Measurements from ENCODE around the gene SORCS2. TPM values are rescaled to one million over a fixed set of nuclear protein-coding genes. Genes with fewer than 3 reads are reported as not detected.

SORCS2 gene
- total RNA-seq, 4 donors from 2014 or later: 0.53 to 9.9 (median 0.90) TPM

DNA sequence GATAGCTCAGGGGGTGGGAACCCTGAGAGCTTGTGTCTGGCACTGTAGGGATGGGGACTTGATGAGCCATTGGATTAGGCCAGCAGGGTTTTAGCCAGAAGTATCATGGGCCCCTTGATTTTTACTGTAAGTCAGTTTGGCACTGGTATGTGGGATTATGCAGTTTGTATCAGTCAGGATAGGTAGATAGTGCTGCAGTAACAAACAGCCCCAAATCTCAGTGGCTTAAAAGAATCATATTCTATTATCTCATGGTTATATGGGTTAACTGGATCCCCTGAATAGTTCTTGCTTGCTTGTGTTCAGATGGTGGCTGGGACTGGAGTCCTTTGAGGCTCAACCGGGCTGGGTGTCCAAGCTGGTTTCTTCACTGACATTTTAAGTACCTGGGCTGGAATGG lies 56.5 kb downstream of the SORCS2 start:
- H3K9me3 ChIP-seq: no peaks in the 10 kb centered on the region
- peaks cover 0 to 5% (median 0%) of the 10 kb centered on the region in 4 donors for H3K4me1 ChIP-seq
- no peak overlapping the region for H3K27ac ChIP-seq
- TF ChIP-seq, protein P1, sequence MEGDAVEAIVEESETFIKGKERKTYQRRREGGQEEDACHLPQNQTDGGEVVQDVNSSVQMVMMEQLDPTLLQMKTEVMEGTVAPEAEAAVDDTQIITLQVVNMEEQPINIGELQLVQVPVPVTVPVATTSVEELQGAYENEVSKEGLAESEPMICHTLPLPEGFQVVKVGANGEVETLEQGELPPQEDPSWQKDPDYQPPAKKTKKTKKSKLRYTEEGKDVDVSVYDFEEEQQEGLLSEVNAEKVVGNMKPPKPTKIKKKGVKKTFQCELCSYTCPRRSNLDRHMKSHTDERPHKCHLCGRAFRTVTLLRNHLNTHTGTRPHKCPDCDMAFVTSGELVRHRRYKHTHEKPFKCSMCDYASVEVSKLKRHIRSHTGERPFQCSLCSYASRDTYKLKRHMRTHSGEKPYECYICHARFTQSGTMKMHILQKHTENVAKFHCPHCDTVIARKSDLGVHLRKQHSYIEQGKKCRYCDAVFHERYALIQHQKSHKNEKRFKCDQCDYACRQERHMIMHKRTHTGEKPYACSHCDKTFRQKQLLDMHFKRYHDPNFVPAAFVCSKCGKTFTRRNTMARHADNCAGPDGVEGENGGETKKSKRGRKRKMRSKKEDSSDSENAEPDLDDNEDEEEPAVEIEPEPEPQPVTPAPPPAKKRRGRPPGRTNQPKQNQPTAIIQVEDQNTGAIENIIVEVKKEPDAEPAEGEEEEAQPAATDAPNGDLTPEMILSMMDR (IDR thresholded peaks at IDR 0.05): no peak
- no peak for TF ChIP-seq POLR2A (IDR thresholded peaks at IDR 0.05)
- no peaks in the 10 kb centered on the region for H3K27me3 ChIP-seq
- H3K36me3 ChIP-seq: no peaks in the 10 kb centered on the region
- DNase-seq: no peak
- H3K4me3 ChIP-seq: no peak overlapping the region

DNA sequence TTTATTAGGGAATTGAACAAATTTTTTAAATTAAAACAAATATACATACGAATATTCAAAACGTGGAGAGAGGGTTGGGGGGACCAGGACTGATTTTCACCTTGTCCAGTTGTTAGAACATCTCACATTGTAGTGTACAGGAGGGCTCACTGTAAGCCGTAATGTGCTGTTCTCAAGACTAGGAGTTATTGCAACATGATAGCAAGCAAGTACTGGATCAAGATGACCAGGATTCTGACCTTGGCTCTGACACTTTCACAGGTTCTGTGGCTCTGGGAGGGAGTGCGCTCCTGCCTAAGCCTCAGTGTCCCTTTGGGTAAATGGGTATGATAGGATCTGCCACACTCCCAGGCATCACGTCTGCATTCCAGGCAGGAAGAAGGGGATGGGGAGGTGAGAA lies 59.0 kb downstream of the SORCS2 start:
- Histone ChIP-seq H3K4me1 (peaks cover 0 to 5% (median 0%) of the 10 kb centered on the region in 4 donors), H3K27me3 (no peaks in the 10 kb centered on the region), H3K9me3 (no peaks in the 10 kb centered on the region), H3K4me3 (no peak overlapping the region), H3K36me3 (no peaks in the 10 kb centered on the region), H3K27ac (peak overlapping the region in 2 of 4 donors; percentile 57 to 74)
- no peak for DNase-seq
- TF ChIP-seq, protein P1 (IDR thresholded peaks at IDR 0.05): no peak
- no peak for TF ChIP-seq POLR2A (IDR thresholded peaks at IDR 0.05)

DNA sequence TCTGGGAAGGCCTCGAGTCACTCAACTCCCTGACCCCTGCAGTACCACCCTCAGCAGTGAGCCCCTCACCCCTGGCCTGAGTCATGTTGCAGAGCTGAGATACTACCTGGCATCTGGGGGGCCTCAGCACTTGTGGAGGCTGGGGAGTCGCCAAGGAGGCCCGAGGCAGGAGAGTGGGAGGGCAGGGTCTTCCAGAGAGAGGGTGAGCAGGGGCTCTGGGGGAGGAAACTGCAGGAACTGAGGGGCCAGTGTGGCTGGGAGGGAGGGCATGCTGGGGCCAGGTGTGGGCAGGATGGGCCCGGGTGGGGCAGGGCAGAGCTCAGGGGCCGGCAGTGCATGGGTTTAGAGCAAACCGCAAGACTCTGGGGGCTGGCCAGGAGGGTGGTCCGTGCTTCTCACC lies 59.7 kb downstream of the SORCS2 start:
- Histone ChIP-seq H3K36me3 (no peaks in the 10 kb centered on the region), H3K27ac (peak overlapping the region in 1 of 4 donors; percentile 46), H3K4me3 (no peak overlapping the region), H3K4me1 (peaks cover 0 to 5% (median 0%) of the 10 kb centered on the region in 4 donors), H3K27me3 (no peaks in the 10 kb centered on the region), H3K9me3 (no peaks in the 10 kb centered on the region)
- no peak for TF ChIP-seq POLR2A (IDR thresholded peaks at IDR 0.05)
- TF ChIP-seq, protein P1 (IDR thresholded peaks at IDR 0.05): no peak
- no peak for DNase-seq

DNA sequence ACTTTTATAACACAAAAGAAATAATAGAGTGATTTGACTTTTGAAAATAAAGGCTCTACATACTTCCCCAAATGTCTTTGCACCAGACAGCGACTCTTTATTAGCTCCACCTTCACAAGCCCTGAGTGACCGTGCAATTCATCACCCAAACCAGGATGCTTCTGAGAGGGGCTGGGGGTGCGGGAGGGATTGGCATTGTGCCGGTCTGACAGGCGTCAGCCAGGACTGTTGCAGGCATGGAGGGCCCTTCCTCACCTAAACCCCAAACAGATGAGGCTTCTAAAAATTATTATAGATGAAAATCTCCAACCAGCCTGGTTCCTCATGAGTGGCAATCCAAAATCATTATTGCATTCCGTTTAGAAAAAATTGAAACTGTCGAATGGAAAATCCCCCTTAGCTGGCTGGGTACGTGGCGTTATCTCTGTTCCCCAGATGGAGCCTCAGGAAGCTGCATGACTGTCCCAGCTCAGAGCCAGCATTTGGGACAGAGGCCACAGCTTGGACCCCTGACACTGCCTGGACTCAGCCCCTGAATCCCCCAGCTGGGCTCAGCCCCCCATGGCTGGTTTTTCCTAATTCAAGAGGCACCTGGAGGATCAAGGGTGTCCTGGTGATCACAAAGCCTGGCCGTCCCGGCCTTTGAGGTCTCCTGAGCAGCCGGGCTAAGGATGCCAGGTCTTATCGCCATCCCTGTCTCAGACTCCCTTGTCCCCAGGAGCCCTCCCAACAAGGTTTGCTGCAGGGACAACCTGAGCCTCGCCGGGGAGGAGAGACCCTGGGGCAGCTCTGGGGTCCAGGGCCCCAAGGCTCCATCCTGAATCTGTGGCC lies 60.4 kb downstream of the SORCS2 start:
- Histone ChIP-seq H3K4me1 (peaks cover 0 to 5% (median 0%) of the 10 kb centered on the region in 4 donors), H3K27ac (no peak overlapping the region), H3K4me3 (no peak overlapping the region), H3K36me3 (no peaks in the 10 kb centered on the region), H3K9me3 (no peaks in the 10 kb centered on the region), H3K27me3 (no peaks in the 10 kb centered on the region)
- no peak for DNase-seq
- no peak for TF ChIP-seq POLR2A (IDR thresholded peaks at IDR 0.05)
- TF ChIP-seq, protein P1 (IDR thresholded peaks at IDR 0.05): no peak

DNA sequence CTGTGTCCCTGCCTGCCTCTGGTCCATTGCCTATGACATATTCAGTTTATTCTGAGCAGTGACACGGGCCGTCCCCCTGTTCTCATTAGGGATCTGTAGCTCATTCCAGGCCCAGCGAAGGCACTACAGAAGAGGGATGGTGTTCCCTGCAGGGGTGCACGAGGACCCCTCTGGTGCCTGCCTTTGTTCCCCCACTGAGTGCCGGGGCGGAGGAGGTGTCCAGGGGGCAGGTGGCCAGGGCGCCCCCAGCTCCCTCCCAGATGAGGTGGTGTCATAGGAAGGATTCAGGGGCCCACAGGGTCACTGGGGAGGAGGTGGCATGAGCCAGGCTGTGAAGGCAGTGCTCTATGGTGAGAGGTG lies 61.0 kb downstream of the SORCS2 start:
- Histone ChIP-seq H3K36me3 (no peaks in the 10 kb centered on the region), H3K27me3 (no peaks in the 10 kb centered on the region), H3K4me3 (no peak overlapping the region), H3K27ac (no peak overlapping the region), H3K9me3 (no peaks in the 10 kb centered on the region), H3K4me1 (peaks cover 0 to 5% (median 0%) of the 10 kb centered on the region in 4 donors)
- no peak for DNase-seq
- TF ChIP-seq POLR2A (IDR thresholded peaks at IDR 0.05): no peak
- TF ChIP-seq, protein P1 (IDR thresholded peaks at IDR 0.05): no peak

Measured in Peyer's patch (tissue), 4 donors.